AG09319 (cell line): Measurements from ENCODE around the gene CEP85L.

Source experiments
- DNase-seq: peaks from one replicate; pipeline ENCODE4 v3.0.0-alpha.2; 2010; ENCODE audit warnings: low read depth; ENCODE audit errors: extremely low read depth
- CTCF ChIP-seq: IDR thresholded peaks from 2 replicates; pipeline ENCODE4 v1.5.1; 2011; ENCODE audit warnings: low read depth, mild to moderate bottlenecking, inconsistent platforms, low read length, moderate library complexity

The CEP85L gene

GRCh38 chr6:118562248-118562647, 89.1 kb downstream of the CEP85L start:
- DNase-seq: no peak
- TF ChIP-seq CTCF: no peak

GRCh38 chr6:118559659-118560058, 91.7 kb downstream of the CEP85L start:
- no peak for TF ChIP-seq CTCF
- DNase-seq: no peak

GRCh38 chr6:118558464-118559217, 92.8 kb downstream of the CEP85L start:
- no peak for TF ChIP-seq CTCF
- DNase-seq: no peak

- DNase-seq: no peak
- TF ChIP-seq CTCF: no peak
Observed at GRCh38 chr6:118554698-118555097, 96.7 kb downstream of the CEP85L start.

GRCh38 chr6:118553132-118553531, 98.3 kb downstream of the CEP85L start:
- DNase-seq: no peak
- TF ChIP-seq CTCF: no peak

- peak; percentile 16 for DNase-seq
- TF ChIP-seq CTCF: peak; percentile 54
Observed at GRCh38 chr6:118551063-118552053, 100.0 kb downstream of the CEP85L start.

- no peak for TF ChIP-seq CTCF
- DNase-seq: no peak
Observed at GRCh38 chr6:118548613-118549012, 102.8 kb downstream of the CEP85L start.
